NCI-H82 (cell line): ENCODE results near the gene RNF220.

Source experiments
- DNase-seq: peaks from one replicate; lab custom pipeline; 2025; lab: John Stamatoyannopoulos, UW

The RNF220 gene

DNA sequence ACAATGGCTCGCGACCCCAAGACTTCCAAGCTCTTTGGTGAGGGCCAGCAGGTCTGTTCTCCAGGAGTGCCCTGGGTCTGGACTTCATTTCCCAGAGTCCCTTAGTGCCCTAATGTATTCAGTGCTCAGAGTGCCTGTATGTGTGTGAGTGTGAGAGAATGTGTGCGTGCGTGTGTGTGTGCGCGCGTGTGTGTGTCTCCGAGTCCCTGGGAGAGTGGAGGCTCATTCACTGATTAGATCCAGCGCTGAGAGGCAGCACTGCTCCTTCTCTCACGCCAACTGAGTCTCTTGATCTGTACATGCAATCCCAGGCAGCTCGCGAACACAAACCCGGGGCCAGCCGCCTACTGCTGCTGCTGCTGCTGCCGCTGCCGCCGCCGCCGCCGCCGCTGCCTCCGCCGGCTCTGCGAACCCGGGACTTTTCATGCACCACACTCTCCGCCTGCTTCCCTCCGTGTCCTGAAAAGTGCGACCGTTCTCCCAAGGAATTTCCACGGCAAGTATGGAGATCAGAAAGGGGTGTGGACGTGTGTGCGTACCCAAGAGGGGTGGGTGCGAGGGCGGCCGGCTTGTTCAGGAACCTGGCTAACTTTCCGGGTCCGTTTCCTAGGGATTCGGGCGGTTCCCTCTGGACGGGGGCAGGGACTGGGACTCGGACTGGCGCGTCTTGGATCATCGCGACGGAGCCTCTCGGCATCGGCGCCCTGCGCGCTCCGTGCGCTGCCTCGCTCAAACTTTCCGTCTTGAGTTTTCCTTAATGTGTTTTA lies at the start of gene RNF220:
Gene RNF220 (plus strand): TSS at position 225 of the 767 bp plus-strand sequence.
- DNase-seq, result peak; percentile 81

DNA sequence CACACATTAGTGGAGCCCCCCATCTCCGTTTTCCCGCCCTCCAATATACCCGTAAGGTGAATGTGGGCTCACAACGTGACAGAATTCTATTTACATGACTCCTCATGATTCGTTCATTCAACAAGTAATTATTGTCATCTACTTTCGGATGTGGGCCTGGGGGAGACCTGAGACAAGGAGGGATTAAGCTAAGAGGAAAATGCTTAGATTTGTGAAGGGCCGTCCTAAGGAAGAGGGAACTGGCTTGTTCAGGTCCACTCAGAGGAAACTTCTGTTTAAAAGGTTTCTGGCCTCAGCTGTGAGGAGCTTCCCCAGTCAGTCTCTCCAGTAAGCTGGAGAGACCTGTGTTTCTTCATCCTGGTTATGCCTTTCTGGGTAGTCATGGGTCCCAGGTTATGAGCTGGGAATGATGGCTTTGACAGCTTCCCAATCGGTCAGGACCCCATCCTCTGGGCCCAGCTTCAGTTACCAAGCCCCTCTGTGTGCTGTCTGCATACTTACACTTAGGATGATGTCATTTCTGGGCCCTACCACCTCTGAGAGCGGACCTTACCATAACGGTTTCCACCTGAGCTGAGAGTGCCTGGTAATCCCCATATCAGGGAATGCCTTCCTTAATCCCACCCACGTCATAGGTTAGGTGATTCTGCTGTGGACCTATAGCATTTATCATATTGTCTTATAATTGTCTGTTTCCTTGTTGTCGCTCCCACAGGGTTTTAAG lies 49.3 kb upstream of the RNF220 start:
- DNase-seq, result peak; percentile 60

DNA sequence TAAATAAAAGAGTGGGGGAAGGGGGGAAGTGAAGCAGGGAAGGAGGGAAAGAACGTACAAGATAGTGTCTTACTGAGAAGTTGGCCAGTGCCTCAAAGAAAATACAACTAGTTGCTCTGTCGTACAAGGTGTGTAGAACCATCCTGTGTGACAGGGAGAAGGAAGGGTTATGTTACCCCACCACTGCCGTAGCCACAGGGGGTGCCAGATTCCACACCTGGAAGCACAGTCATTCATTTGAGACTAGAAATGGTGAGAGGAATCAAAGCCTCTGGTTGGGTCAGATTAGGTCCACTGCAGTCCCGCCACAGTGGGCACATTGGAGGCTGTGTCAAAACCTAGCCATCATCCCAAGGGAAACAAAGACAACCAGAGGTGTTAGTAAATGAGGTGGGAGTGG lies 47.3 kb upstream of the RNF220 start:
- no peak for DNase-seq

DNA sequence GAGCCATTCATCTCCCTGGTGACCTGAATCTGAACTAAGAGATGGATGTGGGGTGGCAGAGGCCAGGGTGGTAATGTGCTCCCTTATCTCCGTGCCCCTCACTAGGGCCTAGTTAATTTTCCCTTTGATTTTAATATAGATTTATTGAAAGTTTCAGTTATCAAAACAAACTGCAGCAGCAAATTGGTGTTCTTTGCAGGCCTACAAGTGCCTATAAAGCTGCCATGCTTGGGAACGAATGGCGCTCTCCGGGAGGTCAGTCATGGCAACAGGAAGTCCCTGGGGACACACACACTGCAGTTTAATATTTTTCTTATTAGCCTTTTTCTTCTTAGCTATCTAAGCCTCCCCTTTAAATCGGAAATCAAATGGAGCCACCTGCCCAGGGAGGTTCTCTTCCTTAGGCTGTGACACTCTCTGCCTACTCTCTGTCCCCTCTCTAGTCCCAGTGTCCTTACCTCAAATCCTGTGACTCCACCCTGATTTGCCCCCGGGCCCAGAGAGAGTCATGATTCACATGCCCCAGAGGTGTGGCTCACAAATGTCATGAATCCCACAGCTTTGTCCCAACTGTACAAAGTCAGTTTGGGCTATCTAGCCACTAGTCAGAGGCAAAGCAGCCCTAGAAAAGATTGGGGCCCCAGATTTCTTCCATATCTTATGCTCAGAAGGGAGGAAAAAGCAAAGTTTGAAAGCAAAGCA lies 45.7 kb upstream of the RNF220 start:
- no peak for DNase-seq

DNA sequence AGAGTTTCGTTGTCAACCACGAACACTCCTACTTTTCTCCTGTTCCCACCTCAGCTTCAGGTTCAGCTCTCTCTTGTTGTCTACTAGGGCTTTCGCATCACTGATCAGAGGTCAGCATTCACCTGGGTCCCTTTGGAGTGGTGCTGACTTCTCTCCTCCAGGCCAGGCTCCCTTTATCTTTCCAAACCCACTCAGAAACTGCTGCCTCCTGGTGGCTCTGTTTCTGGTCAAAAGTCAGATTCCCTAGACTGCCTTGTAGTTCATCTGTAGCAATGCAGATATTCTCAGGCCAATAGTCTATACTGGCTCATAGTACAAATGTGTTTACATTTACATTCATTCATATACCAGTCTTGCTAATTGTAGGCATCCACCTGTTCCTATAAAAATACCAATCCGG lies 43.6 kb upstream of the RNF220 start:
- DNase-seq, result no peak

DNA sequence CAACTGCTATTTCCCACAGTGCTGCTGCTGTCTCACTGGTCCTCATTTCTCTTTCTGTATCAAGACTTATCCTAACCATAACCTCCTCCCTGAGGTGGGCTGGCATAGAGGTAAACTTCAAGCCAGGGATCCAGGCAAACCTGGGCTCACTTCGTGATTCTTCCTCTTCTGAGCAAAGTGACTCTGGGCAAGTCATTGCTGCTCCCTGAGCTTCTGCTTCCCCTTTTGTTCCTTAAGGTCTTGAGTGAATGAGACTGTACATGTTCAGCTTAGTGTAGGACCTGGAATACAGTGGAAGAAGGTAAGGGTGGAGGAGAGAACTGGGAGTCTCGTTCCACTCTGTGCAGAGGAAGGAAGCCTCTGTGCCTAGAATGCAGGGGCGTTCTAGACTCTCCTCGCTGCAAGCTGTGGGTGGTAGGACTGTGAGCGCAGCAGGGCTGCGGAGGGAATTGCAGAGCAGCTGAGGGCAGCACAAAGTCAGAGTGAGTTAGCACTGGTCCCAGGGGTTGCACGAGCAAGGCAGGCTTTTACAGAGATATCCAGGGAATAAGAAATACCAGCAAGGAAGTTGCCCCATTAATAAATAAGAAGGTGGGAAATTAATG lies 38.6 kb upstream of the RNF220 start:
- no peak for DNase-seq

DNA sequence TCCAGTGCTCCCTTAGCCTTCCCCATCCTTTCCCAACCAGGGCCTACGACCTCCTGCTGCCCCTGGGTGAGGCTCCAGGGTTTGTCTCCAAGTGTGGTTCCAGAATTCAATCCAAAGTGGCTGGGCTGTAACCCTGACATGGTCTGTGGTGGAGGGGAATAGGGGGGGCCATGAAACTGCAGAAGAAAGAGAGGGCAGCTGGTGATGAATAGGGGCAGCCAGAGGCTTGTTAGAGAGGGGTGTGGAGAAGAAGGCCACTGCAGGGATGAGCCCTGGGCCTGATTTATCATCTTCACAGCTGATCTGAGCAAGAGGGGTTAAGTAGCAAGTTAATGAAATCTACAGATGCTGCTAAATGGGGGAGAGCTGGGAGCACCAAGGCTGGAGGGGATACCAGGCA lies 37.1 kb upstream of the RNF220 start:
- DNase-seq, result no peak

DNA sequence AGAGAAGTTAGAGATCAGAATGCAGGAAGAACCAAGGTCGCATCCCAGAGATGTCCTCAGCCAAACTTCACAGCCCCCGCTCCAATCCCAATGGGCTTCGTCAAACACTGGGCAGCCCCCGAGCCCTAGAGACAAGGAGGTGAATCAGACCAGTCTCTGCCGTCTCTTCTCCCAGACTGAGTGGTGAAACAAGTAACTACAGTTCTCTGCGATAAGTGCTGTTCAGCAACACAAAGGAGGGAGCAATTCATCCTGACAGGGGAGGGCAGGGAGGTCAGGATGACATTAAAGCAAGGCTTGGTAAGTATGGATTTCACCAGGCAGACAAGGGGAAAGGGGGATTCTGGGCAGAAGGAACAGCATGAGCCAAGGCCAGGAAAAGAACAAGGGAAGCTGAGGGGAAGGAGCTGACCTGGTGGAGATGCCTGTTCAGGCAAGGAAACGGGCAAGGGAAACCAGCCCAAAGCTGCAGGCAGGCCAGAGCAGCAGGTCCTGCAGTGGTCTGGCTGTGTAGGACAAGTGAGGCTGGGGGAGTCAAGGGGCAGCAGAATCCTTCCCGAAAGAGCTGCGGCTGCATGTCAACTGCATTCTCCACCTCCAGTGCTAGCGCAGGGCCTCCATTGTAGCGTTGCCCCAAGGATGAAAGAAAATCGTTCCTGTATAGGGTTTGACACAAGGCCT lies 36.4 kb upstream of the RNF220 start:
- DNase-seq, result no peak

DNA sequence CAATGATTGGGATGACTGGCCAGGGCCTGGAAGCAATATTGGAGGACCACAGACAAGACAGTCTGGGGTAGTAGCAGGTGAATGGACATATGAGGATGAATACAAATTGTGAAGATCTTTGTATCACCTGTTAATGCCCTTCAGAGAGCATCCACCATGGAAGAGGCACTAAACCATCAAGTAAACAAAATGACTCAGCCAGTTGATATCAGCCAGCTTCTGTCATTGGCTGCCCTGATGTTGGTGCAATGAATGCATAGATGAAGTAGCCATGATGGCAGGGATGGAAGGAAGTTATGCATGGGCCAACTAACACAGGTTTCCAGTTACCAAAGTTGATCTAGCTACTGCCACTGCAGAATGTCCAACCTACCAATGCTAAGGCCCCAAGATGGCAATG lies 33.8 kb upstream of the RNF220 start:
- DNase-seq, result no peak

DNA sequence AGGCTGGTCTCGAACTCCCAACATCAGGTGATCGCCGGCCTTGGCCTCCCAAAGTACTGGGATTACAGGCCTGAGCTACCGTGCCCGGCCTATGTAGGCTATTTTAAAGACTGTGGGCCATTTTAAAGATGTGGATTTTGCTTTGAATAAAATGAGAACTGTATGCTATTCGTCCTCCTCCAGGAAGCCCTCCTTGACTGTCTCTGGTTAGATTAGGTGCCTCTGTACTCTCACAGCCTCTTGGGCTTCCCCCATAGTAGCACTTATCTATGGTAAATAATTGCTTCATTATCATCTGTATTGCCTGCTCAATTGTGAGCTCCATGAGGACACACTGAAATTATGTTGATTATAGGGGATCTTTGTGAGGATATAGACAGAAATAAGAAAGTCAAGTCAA lies 29.5 kb upstream of the RNF220 start:
- no peak for DNase-seq

DNA sequence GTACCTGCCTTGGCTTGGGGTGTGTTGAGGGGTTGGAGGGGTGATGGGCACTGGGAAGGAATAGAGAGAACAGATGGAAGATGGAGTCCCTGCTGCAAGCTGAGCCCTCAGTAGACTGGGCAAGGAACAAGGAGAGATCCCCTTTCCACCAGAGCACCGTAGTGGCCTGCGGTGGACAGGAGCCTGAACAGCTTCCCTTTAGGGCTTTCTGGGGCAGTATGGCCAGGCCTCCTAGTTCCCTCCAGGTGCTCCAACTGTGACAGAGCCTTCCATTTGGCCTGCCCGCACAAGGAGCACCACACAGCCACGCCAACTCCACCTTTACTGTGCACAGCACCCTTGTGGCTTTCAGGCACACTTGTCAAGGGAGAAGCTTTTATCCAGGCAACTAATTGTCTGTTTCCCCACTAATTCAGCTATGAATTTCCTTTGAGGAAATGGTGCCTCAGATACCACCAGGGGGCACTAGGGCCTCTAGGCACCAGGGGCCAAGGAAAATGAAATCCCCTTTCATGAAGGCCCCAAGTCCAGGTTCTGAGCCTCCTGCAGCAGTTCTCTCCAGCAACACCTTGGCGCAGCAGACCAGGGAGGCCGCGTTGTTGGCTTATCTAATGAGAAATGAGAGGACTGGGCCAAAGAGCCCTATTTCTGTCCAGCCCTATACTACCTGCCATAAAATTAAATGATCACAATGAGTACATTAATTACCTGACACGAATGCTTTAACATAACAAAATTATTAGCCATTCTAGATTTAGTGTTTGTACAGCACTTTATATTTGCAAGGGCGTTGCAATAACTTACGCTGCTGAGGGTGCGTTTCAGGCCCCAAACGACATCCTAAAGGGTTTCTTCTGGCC lies 26.9 kb upstream of the RNF220 start:
- peak; percentile 92 for DNase-seq

DNA sequence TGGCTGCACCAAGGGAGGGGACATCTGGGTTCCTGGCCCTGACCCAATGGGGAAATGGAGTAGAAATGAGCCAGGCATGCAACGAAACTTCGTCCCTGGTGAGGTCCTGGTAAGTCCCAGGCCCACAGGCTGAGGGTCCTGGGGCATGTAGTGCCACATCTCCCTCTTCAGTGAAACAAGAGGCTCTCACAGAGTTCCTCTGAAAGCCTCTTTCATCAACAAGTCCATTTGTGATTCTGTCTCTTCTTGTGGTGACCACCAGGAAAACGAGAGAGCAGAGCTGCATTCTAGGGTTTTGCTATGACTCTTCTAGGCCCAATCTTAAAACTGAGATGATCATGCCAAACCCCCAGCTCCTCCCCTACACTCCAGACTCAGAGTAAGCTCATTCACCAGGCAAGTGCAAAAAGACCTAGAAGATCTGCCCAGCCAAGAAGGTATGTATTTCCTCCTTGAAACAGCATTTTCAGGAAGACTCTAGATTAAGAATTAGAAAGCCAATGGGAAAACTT lies 24.3 kb upstream of the RNF220 start:
- no peak for DNase-seq

DNA sequence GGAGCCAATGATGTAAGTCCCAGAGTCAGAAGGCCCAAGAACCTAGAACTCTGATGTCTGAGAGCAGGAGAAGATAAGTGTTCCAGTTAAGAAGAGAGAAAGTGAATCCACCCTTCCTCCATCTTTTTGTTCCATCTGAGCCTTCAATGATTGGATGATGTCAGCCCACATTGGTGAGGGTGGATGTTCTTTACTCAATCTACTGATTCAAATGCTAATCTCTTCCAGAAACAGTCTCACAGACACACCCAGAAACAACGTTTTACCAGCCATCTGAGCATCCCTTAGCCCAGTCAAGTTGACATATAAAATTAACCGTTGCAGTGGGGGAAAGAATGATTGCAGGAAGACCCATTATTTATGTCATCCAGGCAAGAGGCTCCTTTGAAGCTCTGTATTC lies 16.5 kb upstream of the RNF220 start:
- DNase-seq, result no peak

DNA sequence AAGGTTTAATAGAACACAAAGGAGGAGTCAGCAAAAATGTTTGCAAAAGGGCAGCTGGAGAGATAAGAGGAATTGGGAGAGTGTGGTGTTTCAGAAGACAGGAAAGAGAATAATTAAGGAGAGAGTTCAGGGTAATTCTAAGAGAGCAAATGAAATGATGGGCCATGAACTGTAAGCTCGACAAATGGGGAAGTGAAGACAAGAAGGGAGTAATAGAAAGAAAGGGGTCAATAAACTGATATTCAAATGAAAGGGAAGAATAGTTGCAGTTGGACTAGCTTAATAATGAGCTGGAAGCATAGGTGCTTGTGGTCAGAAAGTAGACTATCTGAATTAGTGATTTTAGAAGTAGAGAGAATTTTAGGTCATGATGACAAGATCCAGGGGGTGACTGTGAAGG lies 15.6 kb upstream of the RNF220 start:
- no peak for DNase-seq

DNA sequence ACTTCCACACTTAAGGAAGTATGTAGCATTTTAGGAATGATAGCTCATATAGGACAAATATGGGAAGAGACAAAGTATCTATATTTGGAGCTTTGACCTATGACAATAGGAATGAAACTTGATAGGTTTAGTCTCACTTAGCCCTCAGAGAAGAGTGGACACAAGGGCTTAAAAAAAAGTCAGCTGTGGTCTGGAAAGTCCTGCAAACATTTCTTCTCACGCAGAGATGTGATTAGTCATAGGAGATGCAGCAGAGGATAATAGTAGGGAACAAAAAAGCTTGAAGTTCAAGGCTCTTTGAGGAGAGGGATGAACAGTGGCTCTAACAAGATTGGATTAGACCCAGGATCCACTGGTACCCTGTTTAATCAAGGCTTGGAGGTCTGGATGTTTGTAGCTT lies 14.8 kb upstream of the RNF220 start:
- peak; percentile 70 for DNase-seq

DNA sequence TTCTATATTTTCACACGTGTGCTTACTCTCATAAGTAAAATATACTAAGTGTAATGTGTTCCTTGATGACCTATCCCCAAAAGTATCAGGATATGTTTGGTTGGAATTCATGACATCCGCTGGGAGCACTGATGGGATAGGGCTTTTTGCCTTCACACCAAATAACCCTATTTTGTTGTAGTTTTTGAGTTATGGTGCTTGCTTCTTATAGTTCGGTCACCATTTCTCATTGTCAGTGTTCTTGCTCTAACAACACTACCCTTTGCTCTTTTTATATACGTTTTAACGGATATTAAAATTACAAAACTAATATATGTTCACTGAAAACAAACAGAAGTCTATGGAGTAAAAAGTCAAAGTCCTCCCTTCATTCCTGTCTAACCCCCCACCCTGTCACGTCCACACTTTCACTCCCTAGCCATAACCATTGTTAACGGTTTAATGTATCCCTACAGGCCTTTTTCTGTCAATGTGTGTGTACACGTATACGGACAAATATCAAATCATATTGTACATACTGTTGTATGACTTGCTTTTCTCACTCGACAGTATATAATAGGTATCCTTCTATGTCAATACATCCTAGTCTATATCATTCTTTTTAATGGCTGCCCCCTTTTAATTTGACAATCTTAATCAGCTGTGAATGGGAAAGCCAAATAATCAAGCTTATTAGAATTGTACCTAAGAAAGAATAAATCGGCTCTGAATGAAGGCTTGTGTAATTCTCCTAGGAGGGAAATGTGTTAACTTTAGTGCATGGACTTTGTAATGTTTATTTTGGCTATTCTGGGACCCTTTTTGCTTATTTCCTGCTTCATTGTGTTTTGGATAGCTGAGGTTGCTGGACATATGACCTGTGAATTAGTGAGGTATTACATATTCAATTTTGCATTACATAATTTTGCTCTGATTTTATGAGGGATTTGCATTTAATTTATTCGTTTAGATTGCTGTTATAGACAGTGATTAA lies 3.5 kb upstream of the RNF220 start:
- no peak for DNase-seq

DNA sequence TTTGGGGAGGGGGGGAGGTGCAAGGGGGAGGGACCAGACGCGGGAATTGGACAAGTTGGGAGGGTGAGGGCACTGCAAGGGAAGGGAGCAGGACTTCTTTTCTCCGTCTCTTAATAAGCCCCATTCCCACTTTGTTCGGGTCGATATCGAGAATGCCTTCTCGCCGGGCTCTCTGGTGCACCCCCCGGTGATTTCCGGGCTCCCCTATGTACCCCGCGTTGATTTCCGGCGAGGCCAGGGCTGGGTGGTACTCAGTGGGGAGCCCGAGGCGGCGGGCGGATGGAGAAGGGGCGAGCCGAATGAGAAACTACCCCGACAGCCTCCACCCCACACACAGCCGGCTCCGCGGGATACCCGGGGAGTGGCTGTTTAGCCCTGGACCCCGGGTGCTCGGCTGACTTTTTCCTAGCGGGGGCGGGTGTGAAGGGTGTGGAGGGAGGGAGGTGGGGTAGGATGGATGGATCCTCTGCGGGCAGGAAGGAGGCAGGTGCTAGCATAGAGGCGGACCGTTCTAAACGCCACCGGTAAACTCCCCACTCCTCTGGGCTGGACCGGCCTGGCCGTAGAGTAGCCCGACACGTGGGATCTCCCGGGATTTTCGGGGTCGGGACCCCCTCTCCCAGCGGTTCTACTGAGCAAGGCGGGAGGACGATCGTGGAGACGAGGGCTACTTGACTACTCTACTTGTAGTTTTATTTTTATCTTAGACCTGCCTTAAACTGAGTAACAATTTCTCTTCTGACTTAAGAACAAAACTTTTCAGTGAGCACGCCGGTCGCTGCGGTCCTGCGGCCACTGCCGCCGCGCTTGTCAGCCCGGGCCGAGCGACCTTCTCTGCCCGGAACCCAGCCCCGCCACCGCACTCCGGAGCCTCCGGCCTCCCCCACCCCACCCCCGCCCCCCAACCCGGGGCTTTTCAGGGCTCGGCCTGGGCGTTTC lies 1.0 kb downstream of the RNF220 start:
- peak; percentile 38 for DNase-seq

DNA sequence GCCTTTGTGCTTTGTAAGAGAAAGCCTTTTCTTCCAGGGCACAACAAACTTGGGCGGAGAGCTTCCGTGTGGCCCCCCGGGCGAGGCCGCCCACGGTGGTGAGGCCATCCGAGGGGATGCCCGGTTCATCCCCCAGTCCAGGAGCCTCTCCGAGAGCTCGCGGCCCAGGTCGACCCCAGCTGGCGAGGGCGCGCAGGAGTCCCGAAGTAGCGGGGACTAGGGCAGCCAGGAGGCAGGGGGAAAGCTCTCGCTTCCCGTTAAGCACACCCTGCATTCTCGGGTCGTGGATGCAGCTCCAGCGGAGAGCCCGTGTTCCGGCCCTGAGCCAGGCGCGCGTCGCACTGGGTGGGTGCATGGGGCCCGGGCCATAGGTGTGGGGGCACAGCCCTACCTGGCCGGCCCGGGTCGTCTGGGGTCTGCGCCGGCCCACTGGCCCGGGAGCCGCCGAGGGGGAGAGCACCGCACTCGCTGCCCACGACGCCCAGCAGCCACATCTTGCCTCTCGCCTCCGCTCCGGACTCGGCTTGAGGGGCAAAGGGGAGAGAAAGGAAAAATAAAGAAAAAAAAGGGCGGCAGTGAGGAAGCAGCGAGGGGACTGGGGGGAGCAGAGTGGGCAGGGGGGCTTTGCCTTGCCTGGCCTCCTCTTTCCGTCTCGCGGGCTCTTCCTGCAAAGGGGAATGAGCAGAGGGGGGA lies 1.8 kb downstream of the RNF220 start:
- peak; percentile 49 for DNase-seq
